Measurements from ENCODE around the gene HSPB9.

The HSPB9 gene, protein sequence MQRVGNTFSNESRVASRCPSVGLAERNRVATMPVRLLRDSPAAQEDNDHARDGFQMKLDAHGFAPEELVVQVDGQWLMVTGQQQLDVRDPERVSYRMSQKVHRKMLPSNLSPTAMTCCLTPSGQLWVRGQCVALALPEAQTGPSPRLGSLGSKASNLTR

DNA sequence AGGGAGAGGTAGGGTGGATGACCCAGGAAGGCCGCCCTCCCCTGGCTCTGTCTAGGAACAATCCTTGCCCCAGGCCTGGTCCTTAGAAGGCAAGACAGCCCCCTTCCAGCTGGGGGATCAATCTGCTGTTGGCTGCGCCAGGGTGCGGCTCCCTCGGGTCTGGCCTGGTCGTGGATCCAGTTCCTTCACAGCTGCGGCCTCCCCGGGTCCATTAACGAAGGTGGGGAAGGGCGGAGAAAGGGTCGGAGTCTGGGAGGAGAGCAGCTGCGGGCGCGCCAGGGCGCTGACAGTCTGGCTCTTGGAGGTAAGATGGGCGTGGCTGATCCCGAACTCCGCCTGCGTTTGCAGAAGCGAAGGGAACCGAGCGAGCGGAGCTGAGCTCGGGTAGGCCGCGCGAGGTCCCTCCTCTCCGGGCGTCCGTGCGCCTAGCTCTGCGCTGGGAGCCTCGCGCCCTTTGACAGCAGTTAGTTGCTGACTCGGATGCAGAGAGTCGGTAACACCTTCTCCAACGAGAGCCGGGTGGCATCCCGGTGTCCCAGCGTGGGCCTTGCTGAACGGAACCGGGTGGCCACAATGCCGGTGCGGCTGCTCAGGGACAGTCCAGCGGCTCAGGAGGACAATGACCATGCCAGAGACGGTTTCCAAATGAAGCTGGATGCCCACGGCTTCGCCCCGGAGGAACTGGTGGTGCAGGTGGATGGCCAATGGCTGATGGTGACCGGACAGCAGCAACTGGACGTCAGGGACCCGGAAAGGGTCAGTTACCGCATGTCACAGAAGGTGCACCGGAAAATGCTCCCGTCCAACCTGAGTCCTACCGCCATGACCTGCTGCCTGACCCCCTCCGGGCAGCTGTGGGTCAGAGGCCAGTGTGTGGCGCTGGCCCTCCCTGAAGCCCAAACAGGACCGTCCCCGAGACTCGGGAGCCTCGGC is at the start of gene HSPB9:
Gene HSPB9 (plus strand): TSS at position 434 of the 933 bp plus-strand sequence. CDS start 47 bp downstream, at position 481.
- no peak for DNase-seq

DNA sequence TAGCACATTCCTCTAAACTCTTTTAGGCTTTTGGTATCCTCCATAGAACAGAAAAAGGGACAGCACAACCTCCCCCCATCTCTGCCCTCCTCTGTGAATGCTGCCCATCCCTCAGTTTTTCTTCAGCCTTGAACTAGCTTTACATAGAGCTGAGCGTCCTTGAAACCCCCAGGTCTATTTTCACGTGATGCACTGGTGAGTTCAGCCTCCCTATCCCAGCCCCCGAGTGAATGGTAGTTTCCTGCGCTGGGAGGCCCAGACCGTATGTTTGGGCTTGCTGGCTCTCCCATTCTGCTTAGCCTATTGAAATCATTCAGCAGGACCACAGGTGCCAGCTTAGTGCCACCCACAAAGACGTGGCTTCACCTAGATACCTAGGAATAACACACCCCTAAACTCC is 46.8 kb upstream of the HSPB9 start:
- DNase-seq = no peak

DNA sequence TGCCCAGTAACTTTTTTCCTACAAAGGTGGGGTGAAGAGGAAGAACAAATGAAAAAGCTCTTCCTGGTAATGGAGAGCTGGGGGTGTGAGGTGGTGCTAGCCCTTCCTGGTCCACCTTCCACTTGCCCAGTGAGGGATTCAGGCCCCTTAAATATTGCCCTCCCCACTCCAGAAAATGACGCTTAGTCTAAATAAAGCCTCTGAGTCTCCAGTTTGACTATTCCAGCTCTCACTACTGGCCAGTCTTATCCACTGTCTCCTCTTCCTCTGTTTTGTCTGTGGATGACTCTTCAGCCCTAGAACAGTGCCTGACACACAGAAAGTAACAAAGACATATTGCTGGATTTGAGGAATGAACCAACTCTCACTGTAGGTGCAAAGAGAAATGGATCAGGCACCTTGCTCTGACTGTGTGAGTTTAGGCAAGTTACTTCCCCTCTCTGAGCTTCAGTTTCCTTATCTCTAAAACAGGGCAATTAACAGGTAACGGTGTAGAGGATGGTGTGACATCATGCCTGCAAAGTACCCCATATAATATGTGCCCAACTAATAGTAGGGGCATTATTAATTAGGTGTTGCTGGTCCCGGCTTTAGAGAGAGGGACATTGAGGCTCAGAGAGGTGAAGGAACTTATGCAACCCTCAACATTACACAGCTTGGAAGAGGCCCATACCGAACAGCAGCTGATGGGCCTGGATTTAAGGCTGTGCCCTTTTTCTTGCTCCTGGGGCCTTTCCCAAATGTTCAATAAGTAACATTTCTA is 45.6 kb upstream of the HSPB9 start:
- no peak for DNase-seq

DNA sequence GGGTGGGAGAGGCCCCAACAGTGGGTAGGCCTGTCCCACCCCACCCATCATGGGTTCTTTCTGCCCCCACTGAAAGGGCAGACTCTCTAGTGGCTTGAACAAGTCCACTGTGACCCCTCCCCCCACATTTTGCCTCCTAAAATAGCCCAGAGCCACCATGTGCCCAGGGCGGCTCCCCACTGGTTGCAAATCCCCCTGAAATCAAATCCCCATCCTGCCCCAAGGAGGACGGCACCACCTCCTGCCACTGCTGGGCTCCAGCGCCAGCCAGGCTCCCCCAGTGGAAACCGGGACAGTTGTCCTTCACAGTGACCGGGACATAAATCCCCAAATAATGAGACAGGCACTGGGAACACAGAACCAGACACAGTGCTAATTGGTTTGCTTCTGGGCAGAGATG is 44.8 kb upstream of the HSPB9 start:
- no peak for DNase-seq

DNA sequence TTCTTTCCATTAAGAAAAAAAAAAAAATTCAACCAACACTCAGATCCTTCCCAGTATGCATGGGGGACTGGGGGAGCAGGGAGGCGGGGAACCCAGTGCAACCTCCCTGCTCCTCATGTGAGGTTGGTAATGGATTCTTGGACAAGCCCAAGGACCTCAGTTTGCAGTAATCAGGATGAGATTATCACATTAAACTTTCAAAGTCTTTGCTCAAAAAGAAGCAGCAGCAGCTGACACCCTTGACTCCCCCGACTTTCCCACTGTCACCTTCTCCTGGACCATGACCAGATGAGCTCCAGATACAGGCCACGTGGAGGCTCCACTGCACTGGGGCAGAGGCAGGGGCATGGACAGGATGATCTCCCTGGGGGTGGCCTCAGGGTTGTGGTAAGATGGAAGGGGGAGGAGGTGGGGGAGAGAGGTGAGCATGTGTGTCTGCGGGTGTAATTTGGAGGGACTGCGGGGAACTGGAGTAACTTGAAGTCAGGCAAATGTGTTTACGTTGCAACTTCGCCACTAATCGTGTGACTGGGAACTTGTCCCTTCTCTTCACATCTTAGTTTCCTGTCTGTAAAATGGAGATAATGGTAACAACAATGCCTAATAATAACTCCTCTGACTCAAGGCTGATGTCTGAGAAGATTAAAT is 44.1 kb upstream of the HSPB9 start:
- no peak for DNase-seq

DNA sequence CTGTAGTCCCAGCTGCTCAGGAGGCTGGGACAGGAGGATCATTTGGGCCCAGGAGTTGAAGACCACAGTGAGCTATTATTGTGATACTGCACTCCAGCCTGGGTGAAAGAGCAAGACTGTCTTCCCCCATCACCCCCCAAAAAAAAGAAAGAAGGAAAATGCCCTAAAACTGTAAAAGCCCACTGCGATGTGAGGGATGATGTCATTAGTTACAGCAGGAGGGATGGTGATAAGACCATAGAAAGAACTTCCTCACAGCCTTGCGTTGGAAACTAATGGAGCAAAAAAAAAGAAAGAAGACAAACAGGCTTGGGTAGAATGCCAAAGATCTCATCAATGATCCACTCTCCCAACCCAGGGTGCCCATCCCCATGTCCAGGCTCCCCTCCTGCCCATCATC is 43.1 kb upstream of the HSPB9 start:
- DNase-seq = no peak

DNA sequence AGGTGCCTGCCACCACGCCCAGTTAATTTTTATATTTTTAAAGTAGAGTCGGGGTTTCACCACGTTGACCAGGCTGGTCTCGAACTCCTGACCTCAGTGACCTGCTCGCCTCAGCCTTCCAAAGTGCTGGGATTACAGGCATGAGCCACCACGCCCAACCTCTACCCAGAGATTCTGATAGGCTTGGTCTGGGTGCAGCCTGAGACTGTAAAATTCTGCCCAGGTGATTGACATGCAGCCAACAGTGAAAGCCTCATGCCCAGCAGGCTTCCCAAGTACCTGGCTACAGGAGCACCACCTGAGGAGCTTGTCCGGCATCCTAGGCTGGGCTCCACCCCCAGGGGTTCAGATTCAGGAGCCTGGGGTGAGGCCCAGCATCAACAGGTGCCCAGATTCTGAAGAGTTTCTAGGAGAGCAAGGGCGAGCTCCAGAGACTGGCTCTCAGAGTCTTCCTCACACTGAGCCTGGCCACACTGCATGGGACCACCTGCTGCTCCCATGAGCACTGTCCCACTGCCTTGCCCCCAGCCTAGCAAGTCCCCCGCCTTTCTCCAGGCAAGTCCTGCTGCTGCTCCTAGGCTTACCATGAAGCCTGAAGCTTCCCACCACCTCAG is 41.0 kb upstream of the HSPB9 start:
- DNase-seq = no peak

DNA sequence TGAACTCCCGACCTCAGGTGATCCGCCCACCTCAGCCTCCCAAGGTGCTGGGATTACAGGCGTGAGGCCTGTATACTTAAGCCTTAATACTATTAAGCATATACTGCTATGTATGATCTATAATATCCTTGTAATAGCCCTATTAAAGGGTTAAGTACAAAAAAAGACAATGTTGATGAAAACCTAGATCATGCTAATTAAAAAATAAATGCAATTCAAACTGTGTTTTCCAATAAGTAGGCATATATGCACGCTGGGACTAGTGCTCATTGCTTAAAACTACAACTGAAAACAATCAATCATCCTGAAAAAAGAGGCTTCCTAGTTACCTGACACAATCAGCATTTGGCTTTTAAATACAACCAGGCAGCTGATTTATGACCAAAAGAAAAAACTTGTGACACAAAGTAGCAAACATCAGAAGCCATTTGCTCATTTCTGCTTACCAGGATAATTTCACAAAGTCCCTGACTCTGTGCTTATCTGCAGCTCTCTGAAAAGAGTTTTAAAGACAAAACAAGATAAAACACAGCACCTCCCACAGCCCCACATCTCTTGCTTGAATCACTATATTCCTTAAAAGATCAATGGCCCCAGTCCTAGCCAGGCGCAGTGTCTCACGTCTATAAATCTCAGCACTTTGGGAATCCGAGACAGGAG is 35.4 kb upstream of the HSPB9 start:
- DNase-seq = no peak

DNA sequence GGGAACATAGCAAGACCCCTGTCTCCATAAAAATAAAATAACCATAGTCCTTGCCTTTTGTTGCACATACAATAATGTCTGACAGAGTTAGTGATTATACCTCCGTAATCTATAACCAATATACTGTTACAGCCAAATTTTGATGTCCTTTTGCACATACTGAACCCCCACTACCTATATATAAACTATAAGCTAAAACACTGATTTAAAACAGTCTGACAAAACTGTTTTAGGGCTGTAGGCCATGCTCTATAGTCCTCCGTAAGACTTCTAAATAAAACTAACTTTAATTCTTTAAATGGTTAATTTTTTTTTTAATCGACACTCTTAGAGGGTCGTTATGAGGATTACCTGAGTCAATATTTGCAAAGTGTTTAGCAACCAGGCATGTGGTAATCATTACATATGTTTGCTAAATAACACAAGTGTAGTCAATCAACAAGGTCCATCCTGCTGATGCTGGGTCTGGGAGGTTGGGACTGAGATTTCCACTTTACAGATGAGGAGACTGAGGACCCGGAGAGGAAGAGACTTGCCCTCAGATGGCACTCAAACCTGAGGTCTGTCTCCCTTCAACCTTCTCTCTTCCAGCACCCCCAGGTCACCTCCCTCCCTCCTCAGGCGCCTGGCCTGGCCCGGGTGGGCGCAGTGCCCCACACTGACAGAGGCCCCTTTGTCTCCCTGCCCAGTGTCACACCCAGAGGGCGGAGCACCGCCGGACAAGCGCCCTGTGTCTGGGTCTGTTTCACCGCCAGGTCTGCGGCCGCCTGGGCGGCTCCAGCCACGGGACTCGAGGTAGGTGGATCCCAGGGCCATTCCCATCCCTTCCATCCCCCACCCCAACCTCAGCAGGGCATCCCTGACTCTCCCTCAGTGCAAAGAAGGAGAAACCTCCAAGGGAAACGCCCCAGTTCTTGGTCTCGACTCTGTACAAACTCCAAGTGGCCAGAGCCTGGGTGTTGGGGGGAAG is 34.6 kb upstream of the HSPB9 start:
- DNase-seq = no peak

DNA sequence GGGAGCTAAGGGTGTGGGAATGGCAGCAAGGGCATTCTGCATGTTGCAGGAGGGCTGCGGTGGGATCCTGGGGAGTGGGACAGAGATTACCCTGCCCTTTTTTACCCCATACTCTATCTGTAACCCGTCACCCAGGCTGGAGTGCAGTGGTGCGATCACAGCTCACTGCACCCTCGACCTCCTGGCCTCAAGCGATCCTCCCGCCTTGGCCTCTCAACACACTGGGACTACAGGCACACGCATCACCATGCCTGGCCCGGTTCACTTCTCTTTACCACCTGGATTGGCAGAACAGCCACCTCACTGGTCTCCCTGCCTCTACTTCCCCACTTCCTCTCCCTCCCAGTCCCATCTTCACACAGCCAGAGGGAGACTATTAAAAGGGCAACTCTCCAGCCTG is 33.9 kb upstream of the HSPB9 start:
- DNase-seq = no peak

DNA sequence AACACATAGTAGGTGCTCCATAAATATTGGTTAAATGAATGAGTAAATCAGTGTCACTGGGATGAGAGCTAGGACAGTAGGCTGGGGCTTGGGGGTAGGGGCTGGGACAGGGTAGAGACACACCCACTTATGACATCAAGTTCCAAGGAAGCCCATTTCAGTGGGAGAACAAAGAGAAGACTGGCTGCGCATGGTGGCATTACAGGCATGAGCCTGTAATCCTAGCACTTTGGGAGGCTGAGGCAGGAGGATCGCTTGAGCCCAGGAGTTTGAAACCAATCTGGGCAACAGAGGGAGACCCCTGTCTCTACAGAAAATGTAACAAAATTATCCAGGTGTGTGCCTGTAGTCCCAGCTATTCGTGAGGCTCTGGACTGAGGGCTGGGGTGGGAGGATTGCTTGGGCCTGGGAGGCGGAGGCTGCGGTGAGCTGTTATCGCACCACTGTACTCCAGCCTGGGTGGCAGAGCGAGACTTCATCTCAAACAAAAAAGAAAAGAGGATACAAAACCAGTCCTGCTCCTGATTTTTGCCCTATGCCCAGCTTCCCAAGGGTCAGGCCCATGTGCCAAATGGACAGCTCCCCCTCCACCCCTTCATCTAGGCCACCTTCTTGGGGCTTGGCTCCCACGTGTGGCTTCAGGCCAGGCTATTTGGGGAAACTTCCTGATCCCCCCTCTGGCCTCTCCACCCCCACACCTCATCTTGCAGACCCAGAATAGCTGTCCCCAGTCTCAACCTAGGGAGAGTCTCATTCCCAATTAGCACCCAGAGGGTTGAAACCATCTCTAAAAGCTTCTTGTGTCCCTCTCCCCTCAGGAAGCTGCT is 31.4 kb upstream of the HSPB9 start:
- no peak for DNase-seq

DNA sequence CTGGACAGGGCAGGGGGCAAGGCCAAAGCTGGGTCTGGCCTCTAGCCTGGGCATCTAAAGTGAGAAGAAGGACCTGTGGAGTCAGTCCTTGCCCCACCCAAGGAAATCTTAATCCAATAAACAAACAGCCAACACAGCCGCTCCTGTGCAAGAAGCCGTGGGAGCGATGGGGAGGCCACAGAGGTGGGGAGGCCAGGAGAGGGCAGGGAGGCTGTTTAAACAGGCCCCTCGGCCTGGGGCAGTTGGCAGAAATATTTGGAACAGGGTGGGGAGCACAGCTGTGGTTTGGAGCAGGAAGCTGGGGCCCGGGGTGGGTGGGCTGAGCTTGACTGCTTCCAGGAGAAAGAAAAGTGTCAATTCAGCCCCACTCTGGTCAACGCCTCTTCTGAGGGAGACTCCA is 29.7 kb upstream of the HSPB9 start:
- no peak for DNase-seq

DNA sequence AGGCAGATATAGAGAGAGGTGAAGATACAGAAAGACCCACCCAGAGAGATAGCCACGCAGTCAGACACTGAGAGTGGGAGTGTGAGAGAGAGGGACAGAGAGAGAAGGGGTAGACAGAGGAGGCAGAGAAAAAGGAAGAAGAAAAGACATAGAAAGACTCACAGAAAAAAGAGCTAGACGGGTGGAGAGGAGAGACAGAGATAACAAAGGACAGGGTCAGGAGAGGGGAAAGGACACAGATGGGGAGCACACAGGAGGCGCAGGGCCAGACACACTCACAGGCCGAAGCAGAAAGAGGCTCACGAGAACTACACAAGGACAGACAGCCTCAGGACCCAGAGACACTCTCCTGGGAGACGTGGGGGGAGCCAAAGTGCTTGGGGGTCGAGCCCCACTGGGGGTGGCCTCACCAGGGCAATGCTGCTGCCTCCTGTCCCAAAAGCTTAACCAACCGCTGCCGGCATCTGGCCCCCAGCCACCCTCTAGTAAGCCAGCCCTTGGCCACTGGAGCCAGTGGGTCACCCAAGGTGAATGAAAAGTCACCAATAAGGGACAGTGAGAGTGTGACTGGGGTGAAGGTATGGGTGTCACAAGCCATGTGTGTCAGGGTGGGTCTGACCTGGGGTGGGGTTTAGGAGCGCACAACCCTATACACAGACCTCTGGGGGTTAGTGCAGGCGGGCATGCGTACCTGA is 28.1 kb upstream of the HSPB9 start:
- no peak for DNase-seq

DNA sequence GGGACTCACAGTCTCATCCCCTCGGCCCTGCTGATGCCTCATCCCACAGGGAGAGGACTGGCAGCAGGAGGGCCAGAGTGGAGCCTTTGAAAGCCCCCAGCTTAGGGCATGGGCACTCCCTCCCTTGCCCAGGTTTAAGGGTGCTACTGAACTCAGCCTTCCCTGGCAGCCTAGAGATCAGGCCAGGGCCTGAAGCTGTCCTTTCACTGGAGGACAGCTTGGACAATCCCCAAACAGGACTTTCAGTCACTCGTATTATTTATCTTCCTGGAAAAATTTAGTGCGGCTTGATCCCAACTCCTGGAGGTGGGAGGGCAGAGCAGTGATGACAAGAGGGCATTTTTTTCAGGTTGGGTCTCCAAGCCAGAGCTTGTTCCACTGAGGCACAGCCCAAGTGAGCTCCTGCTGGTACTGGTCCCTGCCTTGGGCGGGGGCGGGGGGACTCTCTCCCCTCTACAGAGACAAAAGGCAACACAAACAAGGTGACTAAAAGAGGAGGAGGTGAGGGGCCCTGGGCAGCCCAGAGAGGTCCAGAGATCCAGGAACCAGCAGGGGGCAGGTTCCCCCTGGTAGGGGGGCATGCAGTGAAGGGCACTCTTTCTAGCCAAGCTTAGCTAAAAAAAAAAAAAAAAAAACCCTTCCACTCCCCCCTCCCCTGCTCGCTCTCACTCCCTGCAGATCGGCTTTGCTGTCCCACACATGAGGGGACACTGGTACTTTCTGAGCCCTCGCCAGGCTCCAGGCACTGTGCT is 26.1 kb upstream of the HSPB9 start:
- DNase-seq = no peak

DNA sequence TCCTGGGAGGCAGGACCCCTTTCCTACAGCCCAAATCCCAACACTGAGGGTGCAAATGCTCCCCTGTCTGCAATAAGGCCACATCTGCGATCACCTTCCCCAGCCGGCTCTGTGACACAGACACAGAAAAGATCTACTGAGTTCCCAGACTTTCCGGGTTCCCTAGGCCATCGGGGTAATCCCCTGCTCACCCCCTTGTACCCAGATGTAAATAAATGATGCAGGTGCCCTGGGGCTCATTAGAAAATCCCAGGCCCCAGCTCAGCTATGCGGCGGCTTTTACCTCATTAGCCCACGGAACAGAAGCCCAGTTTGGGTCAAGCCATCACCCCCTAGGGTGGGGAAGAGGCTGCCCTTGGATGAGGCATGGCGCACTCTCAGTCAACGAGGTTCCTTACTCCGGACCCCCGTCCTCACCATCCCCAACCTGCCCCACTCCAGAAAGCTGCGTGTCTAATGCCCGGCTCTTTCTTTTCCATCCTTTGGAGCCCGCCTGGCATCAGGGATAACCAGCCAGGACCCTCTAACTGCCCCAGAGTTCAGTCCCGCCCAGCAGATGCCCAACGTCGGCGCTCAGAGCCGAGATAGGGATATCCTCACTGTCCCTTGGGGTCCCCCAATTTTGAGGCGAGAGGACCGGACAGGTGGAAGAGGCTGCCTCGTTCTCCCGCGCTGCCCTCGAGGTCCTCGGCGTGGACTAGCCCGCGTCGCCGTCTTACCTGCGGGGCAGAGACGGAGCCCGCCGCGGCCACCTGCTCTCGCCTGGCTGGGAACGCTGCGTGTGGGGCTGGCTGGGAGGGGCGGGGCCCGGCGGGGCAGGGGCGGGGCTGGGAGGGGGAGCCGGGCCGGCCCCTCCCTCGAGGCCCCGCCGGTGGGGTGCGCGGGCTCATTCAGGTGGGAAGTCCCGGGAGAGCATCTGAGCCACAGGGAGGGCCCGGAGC is 24.6 kb upstream of the HSPB9 start, which contains the start of gene ZNF385C:
Gene ZNF385C (minus strand): TSS at position 783 of the 941 bp plus-strand sequence. CDS start 35,417 bp downstream, outside the sequence.
- DNase-seq = peak; percentile 45

DNA sequence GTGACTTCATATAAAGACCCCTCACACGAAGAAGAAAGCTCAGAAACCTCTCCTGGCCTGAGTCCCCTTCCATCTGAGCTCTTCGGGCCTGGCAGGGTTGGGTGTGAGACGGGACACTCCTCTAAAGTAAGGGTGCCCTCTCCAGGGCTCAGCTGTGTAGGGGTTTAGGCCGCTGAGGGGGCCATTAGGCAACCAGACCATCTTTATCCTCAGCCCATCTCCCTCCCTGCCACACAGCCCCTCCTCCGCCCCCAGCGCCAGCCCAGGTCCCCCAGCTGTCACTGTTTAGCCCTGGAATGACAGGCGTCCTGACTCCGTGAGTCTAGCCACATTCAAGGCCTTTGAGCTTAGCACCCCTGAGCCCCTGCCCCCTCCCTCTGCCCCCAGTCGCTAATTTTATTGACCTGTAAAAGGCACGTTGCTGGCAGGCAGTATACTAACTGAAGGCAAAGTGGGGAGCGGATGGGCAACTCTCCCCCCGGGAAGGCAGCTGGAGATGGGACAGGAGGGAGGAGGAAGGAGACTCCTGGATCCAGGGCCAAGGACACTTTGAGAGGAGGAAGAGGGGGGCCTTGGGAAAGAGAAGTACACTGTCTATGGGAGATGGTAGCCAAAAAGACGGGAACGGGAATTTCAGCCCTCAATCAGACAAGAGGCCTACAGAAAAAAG is 23.7 kb upstream of the HSPB9 start:
- DNase-seq = no peak

Data from RPMI8226 (cell line).